ENCODE data around the gene ABLIM1. TPM values are rescaled to one million over a fixed set of nuclear protein-coding genes. Genes with fewer than 3 reads are reported as not detected.

ABLIM1 gene
- total and polyA plus RNA-seq, 2 of the 4 experiments (the other 2 are of a cell fraction), result 7.7 to 9.9 TPM

- no peak for DNase-seq
- Histone ChIP-seq H3K9ac (ENCODE audit: low read depth, low read length) (no peak overlapping the region), H2BK120ac (ENCODE audit: low read depth, low read length) (no peak overlapping the region), H3K23ac (ENCODE audit: low read depth, low read length) (no peak overlapping the region), H4K5ac (ENCODE audit: low read depth, low read length) (no peak overlapping the region), H3K27ac (ENCODE audit: insufficient read depth, low read length) (no peak overlapping the region), H3K4me2 (ENCODE audit: low read depth, low read length) (no peak overlapping the region), H2AK5ac (ENCODE audit: low read depth, low read length) (no peak overlapping the region), H4K20me1 (ENCODE audit: insufficient read depth, low read length) (no peaks in the 10 kb centered on the region), H2AK9ac (replicated peaks; ENCODE audit: low read depth, low read length, poor library complexity) (no peak overlapping the region), H4K8ac (ENCODE audit: low read depth in 2 of 2, low read length in 2 of 2) (no peak overlapping the region), H3K18ac (ENCODE audit: low read depth, low read length) (no peak overlapping the region), H3K9me1 (ENCODE audit: insufficient read depth, low read length) (no peaks in the 10 kb centered on the region), H4K91ac (ENCODE audit: insufficient read depth, low read depth, low read length) (no peak overlapping the region), H2BK15ac (ENCODE audit: low read depth, low read length) (no peak overlapping the region), H3K36me3 (ENCODE audit: control insufficient read depth, insufficient read depth, low read length) (no peaks in the 10 kb centered on the region), H2BK20ac (ENCODE audit: low read depth, low read length) (no peak overlapping the region), H3K4me3 (ENCODE audit: insufficient read depth, low read depth, low read length) (no peak overlapping the region), H3K4ac (ENCODE audit: low read depth, low read length) (no peak overlapping the region), H2BK5ac (ENCODE audit: low read depth, low read length, poor library complexity, severe bottlenecking) (no peak overlapping the region), H3K56ac (ENCODE audit: extremely low read depth, insufficient read depth, low read length) (no peak overlapping the region), H2AFZ (replicated peaks; ENCODE audit: low read length, poor library complexity) (no peak overlapping the region), H3K27me3 (ENCODE audit: control insufficient read depth, insufficient read depth, low read length) (peaks cover 13% of the 10 kb centered on the region), H3K14ac (replicated peaks; ENCODE audit: low read depth, low read length) (no peak overlapping the region), H3K4me1 (ENCODE audit: control insufficient read depth, insufficient read depth, low read length) (no peaks in the 10 kb centered on the region), H3K79me1 (ENCODE audit: low read depth in 1 of 2, low read length in 2 of 2) (no peaks in the 10 kb centered on the region; a peak in 1 of 4 replicates), H3K9me3 (ENCODE audit: control insufficient read depth, insufficient read depth, low read length) (peaks cover 5% of the 10 kb centered on the region; the same call in 1 of the 2 replicates)
- intact Hi-C loops (cut with micrococcal nuclease) (no loop called here), in situ Hi-C loops (cut with MboI; ENCODE audit: low sequenced_read_pairs) (no loop called here), dilution Hi-C loops (cut with HindIII; ENCODE audit: low sequenced_read_pairs, unreplicated experiment) (no loop called here)
- no peak; the same call in 1 of the 2 replicates for ATAC-seq (ENCODE audit: low read depth)
- no peak for TF ChIP-seq RCOR1 (IDR thresholded peaks at IDR 0.05; ENCODE audit: insufficient replicate concordance, low read length)
- TF ChIP-seq, protein P1, sequence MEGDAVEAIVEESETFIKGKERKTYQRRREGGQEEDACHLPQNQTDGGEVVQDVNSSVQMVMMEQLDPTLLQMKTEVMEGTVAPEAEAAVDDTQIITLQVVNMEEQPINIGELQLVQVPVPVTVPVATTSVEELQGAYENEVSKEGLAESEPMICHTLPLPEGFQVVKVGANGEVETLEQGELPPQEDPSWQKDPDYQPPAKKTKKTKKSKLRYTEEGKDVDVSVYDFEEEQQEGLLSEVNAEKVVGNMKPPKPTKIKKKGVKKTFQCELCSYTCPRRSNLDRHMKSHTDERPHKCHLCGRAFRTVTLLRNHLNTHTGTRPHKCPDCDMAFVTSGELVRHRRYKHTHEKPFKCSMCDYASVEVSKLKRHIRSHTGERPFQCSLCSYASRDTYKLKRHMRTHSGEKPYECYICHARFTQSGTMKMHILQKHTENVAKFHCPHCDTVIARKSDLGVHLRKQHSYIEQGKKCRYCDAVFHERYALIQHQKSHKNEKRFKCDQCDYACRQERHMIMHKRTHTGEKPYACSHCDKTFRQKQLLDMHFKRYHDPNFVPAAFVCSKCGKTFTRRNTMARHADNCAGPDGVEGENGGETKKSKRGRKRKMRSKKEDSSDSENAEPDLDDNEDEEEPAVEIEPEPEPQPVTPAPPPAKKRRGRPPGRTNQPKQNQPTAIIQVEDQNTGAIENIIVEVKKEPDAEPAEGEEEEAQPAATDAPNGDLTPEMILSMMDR (conservative IDR thresholded peaks at IDR 0.05; ENCODE audit: low read depth, low read length), result no peak
- TF ChIP-seq CEBPB (IDR thresholded peaks at IDR 0.05; ENCODE audit: low read depth, low read length), result no peak
- TF ChIP-seq BHLHE40 (IDR thresholded peaks at IDR 0.05; ENCODE audit: low read depth, low read length), result no peak
- no peak for TF ChIP-seq POLR2A (IDR thresholded peaks at IDR 0.05; ENCODE audit: low read depth, low read length)
- TF ChIP-seq MXI1 (IDR thresholded peaks at IDR 0.05; ENCODE audit: borderline replicate concordance, low read depth, low read length), result no peak
- TF ChIP-seq RFX5 (IDR thresholded peaks at IDR 0.05; ENCODE audit: low read depth, low read length), result no peak
- TF ChIP-seq, protein P2, sequence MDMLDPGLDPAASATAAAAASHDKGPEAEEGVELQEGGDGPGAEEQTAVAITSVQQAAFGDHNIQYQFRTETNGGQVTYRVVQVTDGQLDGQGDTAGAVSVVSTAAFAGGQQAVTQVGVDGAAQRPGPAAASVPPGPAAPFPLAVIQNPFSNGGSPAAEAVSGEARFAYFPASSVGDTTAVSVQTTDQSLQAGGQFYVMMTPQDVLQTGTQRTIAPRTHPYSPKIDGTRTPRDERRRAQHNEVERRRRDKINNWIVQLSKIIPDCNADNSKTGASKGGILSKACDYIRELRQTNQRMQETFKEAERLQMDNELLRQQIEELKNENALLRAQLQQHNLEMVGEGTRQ (IDR thresholded peaks at IDR 0.05; ENCODE audit: low read depth, low read length), result no peak
- TF ChIP-seq SMC3 (IDR thresholded peaks at IDR 0.05; ENCODE audit: low read depth, low read length), result no peak
- no peak for TF ChIP-seq ELK1 (IDR thresholded peaks at IDR 0.05; ENCODE audit: borderline replicate concordance, low read depth, low read length)
- no peak for TF ChIP-seq NFE2L2 (IDR thresholded peaks at IDR 0.05; ENCODE audit: low read depth, low read length)
- TF ChIP-seq MAZ (IDR thresholded peaks at IDR 0.05; ENCODE audit: borderline replicate concordance, low read depth, low read length), result no peak
- no peak for TF ChIP-seq MAFK (IDR thresholded peaks at IDR 0.05; ENCODE audit: low read depth, low read length)
- TF ChIP-seq CHD1 (IDR thresholded peaks at IDR 0.05; ENCODE audit: low read depth, low read length), result no peak
- no peak for TF ChIP-seq RAD21 (IDR thresholded peaks at IDR 0.05; ENCODE audit: low read length)
- no peak for TF ChIP-seq FOS (IDR thresholded peaks at IDR 0.05; ENCODE audit: low read depth, low read length)
- WGBS, 2 experiments (ENCODE audit: extremely low coverage in 2 of 2, insufficient read length in 1 of 2), result no CpG with 5 or more reads among the region's 8 CpGs
- BruUV-seq (replicated peaks), result no TSS peak
- POLR2A ChIA-PET (ENCODE audit: unreplicated experiment), result no interaction called here
- CTCF ChIA-PET, result interaction anchor here (0.9 kb wide), 1 partner anchor 117 kb away, joined by 3 read pairs; no protein-coding TSS in a partner anchor
Observed at GRCh38 chr10:114663626-114664025, 5.6 kb upstream of the ABLIM1 start.

All from IMR-90 (cell line).